WI38 (cell line): Measurements from ENCODE around the gene WWOX.

Source experiments
- H3K4me3 ChIP-seq: 2 replicates; pipeline ENCODE4 v1.5.1; 2011; ENCODE audit warnings: low read depth, mild to moderate bottlenecking, control low read depth, low read length
- CTCF ChIP-seq: IDR thresholded peaks from 2 replicates; pipeline ENCODE4 v1.5.1; 2012; ENCODE audit warnings: low read depth, mild to moderate bottlenecking, control low read depth, low read length

Gene WWOX

DNA sequence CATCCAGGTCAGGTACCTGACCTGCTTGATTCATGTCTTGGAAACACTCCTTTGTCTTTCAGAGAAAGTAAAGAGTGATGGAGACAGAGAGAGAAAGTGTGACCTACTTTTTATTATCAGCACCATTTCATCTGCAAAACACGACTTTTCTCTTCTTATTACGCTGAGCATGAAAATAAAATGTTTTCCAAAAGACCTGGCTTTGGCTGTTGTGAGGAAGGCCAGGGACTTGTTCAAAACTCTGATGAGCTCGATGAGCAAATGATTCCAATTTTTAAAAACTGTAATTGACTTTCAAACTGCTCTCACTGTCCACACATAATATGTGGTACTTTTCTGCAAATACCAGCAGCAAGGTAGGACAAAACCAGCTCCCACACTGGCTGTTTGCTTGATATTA, 821.2 kb downstream of the WWOX start:
- no peak for TF ChIP-seq CTCF
- H3K4me3 ChIP-seq: no peak overlapping the region

DNA sequence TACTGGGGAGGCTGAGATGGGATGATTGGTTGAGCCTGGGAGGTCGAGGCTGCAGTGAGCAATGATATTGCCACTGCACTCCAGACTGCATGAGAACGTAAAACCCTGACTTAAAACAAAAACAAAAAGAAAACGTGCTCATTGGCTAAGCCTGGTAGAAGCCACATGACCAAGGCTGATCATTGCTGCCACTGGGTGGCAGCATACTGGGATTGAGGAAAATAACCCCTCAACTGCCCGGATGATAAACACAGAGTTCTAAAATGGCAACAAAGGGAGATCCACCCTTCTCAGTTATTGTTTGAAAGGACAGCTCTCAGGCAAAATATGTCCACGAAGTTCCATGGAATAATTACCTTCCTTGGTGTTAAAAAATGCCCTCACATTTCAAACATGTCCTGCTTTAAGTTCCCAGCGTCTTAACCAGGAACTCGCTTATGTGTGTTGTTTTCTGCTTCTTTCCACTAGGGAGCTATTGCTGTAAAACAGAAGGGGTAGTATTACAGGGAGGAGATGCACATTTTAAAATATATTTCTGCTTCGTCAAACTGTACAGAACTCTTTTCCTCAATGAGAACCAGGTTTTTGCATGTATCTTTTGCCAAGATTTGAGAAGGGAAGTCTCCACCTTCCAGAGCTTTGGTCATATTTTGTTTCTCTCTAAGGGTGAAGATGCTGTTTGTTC, 825.8 kb downstream of the WWOX start:
- TF ChIP-seq CTCF: no peak
- no peak overlapping the region for H3K4me3 ChIP-seq

GRCh38 chr16:78926723-78927210, 827.3 kb downstream of the WWOX start:
- H3K4me3 ChIP-seq: no peak overlapping the region
- TF ChIP-seq CTCF: no peak

DNA sequence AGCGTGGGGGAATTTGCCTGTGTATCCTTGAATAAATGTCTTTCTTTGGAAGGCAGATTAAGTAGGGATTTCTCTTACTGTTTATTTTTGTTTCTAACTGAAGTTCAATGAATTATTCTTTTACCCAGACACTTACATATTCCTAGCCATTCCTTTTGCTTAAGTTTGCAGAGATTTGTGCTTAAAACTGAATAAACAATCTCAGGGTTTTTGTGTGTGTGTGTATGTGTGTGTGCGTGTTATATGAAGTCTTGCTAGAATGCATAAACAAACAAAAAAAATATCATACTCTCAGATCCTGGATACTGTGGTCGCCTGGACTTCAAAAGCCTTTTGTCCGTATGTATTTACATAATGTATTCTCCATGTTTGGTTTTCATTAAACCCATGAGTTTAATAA, 828.3 kb downstream of the WWOX start:
- no peak overlapping the region for H3K4me3 ChIP-seq
- TF ChIP-seq CTCF: no peak

DNA sequence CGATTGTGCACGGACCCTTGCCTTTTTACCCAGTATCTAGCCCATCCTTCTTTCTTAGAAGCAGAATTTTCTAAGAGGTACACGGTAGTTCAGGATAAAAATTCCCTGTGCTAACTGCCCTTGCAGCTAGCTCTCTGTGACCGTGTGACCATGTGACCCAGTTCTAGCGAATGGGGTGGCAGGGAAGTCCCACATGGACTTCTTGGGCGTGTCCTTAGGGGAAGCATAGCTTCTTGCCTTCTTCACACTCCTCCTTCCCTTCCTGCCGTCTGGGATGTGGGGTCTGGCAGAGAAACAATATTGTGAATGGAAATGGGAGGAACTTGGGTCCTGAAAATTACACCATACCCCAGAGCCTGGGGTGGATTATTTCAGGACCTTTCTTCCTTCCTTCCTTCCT, 830.4 kb downstream of the WWOX start:
- no peak for TF ChIP-seq CTCF
- no peak overlapping the region for H3K4me3 ChIP-seq

- no peak for TF ChIP-seq CTCF
- H3K4me3 ChIP-seq: no peak overlapping the region
Measured at GRCh38 chr16:78930561-78930960, 831.1 kb downstream of the WWOX start.

DNA sequence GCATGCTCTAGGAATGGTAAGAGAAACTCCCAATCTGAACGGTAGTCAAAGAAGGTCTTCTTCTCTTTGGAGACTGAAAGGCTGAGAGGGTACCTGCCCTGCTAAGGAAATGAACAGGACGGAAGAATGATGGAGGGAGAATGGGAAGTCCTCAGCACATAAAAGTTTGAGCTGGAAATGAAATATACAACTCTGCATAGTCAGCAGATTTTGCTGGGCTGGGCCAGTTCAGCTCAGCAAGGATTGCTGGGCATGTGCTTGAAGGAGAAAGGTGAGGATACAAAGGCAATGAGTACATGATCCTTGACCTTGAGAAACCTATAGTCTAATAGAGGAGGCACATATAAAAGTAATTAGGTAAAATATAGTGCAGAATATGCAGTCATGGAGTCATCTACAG, 831.8 kb downstream of the WWOX start:
- no peak for TF ChIP-seq CTCF
- no peak overlapping the region for H3K4me3 ChIP-seq
